Activated B cell treated with CpG ODN at 0.5 μM for 24 hours (primary cell): ENCODE data around the gene DDX39B. TPM values are rescaled to one million over a fixed set of nuclear protein-coding genes. Genes with fewer than 3 reads are reported as not detected.
"Not testable (repeated sequence)": the region's sequence is repeated elsewhere in the genome, so short reads cannot be mapped to it uniquely, and the experiment has no call there.

Source experiments
- ATAC-seq: fragments of 200-7000 bp; cut with Tn5 transposase; one replicate; pipeline ENCODE4 v1.10.0; 2021; ENCODE audit warnings: low read depth, mild to moderate bottlenecking, moderate library complexity
- CTCF ChIA-PET: fragments of 350-600 bp; sonication (Branson Sonifier 250); formaldehyde crosslinking; loops from one replicate; lab custom pipeline; 2021; ENCODE audit warnings: antibody characterized with exemption; lab: Charles Lee
- POLR2A ChIA-PET: fragments of 350-600 bp; sonication (Branson Sonifier 250); formaldehyde crosslinking; loops from one replicate; lab custom pipeline; 2021; ENCODE audit warnings: antibody characterized with exemption; lab: Charles Lee
- DNase-seq: peaks from one replicate; pipeline ENCODE4 v3.0.0; 2022
- H3K27ac Mint-ChIP-seq: one replicate; pipeline ENCODE4 v1.8.0; 2020; ENCODE audit warnings: mixed read lengths
- H3K27me3 Mint-ChIP-seq: one replicate; pipeline ENCODE4 v1.8.0; 2021; ENCODE audit warnings: mixed read lengths
- H3K36me3 Mint-ChIP-seq: one replicate; pipeline ENCODE4 v1.8.0; 2021; ENCODE audit warnings: low read depth, mixed read lengths
- H3K4me1 Mint-ChIP-seq: one replicate; pipeline ENCODE4 v1.8.0; 2021; ENCODE audit warnings: mixed read lengths
- H3K4me3 Mint-ChIP-seq: one replicate; pipeline ENCODE4 v1.8.0; 2020; ENCODE audit warnings: mild to moderate bottlenecking, mixed read lengths
- H3K9me3 Mint-ChIP-seq: one replicate; pipeline ENCODE4 v1.8.0; 2020; ENCODE audit warnings: mixed read lengths
- intact Hi-C: fragments of 100-400 bp; cut with micrococcal nuclease; formaldehyde crosslinking; loops from one replicate; pipeline ENCODE4 v1.15.1; 2024
- total RNA-seq: library from RNA; stranded (reverse); gene quantifications from 2 replicates; pipeline ENCODE4 v1.2.3, GENCODE V29; 2022
- TF ChIP-seq, protein P1 (sequence below): fragments of 200-600 bp; IDR thresholded peaks from one replicate; pipeline ENCODE4 v1.8.0; 2022; ENCODE audit warnings: antibody characterized with exemption, mild to moderate bottlenecking

DDX39B gene
- total RNA-seq, result 431 and 484 TPM in 2 replicates

DNA sequence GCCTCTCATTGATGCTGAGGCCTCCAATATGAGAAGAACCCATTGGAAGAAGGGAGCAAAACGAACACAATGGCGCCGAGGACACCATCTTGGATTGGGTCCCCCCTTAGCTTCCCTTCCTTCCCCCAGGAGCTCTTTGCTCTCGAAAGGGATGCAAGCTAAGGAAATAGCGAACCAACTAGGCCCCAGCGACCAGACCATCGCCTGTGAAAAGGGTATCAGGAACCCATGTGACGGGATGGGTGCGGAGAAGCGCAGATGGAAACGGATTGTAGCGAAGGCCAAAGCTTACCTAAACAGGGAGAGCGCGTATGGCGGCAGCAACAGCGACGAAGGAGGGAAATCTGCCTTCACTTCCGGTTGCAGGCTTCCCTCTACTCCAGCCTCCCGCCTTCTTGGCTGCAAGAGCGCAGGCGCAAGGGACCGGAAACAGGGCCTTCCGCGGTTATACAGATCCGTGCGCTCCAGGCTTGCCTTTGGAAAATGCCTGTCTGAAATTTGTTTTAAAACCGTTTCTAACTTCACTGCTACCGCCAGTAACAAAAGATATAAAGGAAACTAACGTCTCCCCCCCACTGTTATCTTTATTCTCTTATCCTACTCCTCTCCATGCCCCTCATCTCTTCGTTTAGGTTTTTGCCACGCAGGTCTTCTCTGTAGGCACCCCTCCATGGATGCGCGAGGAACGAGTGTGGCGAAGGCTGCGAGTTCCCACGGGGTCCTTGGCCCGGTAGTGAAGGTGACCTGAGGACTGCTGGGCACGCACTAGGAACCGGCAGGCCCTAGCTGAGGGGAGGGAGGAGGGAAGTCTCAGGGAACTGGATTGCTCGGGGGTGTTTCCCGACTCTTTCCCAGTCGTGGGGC lies at the start of gene DDX39B:
DDX39B (minus strand) TSS at position 346 of the 864 bp plus-strand sequence. CDS start 1,471 bp downstream, outside the sequence.
- H3K27ac Mint-ChIP-seq, result peak within 1 kb of the TSS; percentile 97
- intact Hi-C loops, result loop anchor here (1.0 to 10.0 kb wide), 4 partner anchors 48 to 653 kb away; partner anchors contain the start of genes BAG6, GPSM3, PBX2 and PRRC2A

DNA sequence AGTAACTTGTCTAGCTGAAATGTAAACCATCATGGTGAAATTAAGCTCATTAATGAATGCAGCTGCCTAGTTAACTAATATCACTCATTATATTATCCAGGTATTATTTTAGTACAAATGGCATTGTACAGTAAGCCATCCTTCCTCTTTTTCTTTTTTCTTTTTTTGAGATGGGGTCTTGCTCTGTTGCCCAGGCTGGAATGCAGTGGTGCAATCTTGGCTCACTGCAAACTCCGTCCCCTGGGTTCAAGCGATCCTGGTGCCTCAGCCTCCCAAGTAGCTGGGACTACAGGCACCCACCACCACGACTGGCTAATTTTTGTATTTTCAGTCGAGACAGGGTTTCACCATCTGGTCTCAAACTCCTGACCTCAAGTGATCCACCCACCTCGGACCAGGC lies 48.9 kb upstream of the DDX39B start:
- DNase-seq, H3K27me3 Mint-ChIP-seq, ATAC-seq, H3K4me3 Mint-ChIP-seq, H3K36me3 Mint-ChIP-seq, H3K9me3 Mint-ChIP-seq, intact Hi-C loops: not testable (repeated sequence)
- H3K4me1 Mint-ChIP-seq, result peaks cover 88% of the 10 kb centered on the region
- CTCF ChIA-PET, result interaction anchor here (0.8 to 25.7 kb wide), 2 partner anchors 8 to 37 kb away, joined by 3 to 611 read pairs; partner anchors contain the start of genes ATP6V1G2, DDX39B and NFKBIL1
- POLR2A ChIA-PET, result interaction anchor here (26.0 kb wide), 1 partner anchor 14 kb away, joined by 1155 read pairs; the partner anchor contains the start of genes LST1, LTA, LTB and TNF
- H3K27ac Mint-ChIP-seq, result peak overlapping the region; percentile 30

More for the DNA sequence above, at the start of gene DDX39B:
- Mint-ChIP-seq H3K4me3 (peak within 1 kb of the TSS; percentile 98), H3K27me3 (no peaks in the 10 kb centered on the region), H3K36me3 (peaks cover 49% of the 10 kb centered on the region), H3K4me1 (peaks cover 58% of the 10 kb centered on the region), H3K9me3 (no peaks in the 10 kb centered on the region)
- TF ChIP-seq, protein P1, sequence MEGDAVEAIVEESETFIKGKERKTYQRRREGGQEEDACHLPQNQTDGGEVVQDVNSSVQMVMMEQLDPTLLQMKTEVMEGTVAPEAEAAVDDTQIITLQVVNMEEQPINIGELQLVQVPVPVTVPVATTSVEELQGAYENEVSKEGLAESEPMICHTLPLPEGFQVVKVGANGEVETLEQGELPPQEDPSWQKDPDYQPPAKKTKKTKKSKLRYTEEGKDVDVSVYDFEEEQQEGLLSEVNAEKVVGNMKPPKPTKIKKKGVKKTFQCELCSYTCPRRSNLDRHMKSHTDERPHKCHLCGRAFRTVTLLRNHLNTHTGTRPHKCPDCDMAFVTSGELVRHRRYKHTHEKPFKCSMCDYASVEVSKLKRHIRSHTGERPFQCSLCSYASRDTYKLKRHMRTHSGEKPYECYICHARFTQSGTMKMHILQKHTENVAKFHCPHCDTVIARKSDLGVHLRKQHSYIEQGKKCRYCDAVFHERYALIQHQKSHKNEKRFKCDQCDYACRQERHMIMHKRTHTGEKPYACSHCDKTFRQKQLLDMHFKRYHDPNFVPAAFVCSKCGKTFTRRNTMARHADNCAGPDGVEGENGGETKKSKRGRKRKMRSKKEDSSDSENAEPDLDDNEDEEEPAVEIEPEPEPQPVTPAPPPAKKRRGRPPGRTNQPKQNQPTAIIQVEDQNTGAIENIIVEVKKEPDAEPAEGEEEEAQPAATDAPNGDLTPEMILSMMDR, result no peak
- peak; percentile 80 for DNase-seq
- CTCF ChIA-PET, result interaction anchor here (0.9 to 25.8 kb wide), 7 partner anchors 9 to 321 kb away, joined by 3 to 773 read pairs (median 13); partner anchors contain the start of genes LST1, LTA, LTB and NCR3
- ATAC-seq, result peak; percentile 77
- POLR2A ChIA-PET, result interaction anchor here (0.6 to 4.6 kb wide), 48 partner anchors 9 to 985 kb away, joined by 3 to 46 read pairs (median 6); partner anchors contain the start of genes ABHD16A, AIF1, BAG6 and C6orf47

DNA sequence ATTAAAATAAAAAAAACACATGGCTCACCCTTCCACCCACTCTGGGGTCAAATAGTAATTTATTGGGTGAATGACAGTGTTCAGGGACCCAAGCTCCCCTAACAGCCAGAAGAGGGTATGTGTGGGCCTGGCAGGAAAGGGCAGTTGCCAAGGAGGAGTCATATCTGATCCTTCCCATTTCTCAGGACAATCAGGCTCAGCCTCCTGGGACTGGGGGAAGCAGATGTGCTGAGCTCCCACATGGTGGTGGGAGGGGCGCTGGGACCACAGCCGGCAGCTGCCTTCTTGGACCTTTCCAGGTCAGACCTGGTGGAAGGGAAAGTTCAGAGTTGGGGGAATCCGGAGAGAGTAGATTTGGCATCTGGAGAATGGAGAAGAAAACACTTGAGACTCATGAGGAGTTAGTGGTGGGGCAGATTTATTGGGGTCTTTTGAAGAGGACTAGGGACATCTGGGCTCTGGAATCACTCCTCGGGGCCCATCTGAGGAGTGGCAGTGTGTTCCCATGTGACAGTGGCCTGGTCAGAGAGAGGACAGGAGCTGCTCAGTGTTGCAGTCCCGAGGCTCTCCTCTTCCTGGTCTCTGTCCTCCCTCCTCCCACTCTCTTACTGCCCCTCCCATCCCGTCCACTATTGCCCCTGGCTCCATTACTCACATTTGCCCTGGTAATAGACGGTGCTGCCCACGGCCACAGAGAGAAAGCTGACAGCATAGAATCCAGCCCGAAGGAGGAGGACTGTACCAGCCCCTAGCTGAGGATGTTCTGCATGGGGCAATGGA lies 47.3 kb upstream of the DDX39B start:
- no peak for ATAC-seq
- H3K27me3 Mint-ChIP-seq, result no peaks in the 10 kb centered on the region
- no peaks in the 10 kb centered on the region for H3K9me3 Mint-ChIP-seq
- H3K4me3 Mint-ChIP-seq, result no peak overlapping the region
- CTCF ChIA-PET, result interaction anchor here (0.8 to 25.7 kb wide), 5 partner anchors 9 to 207 kb away, joined by 3 to 611 read pairs (median 4); partner anchors contain the start of genes ATP6V1G2, DDX39B, NFKBIL1 and TNF
- no peak for DNase-seq
- peak overlapping the region; percentile 76 for H3K27ac Mint-ChIP-seq
- TF ChIP-seq, protein P1, result no peak
- peaks cover 8% of the 10 kb centered on the region for H3K36me3 Mint-ChIP-seq
- POLR2A ChIA-PET, result interaction anchor here (25.3 to 26.0 kb wide), 2 partner anchors 2 to 12 kb away, joined by 1155 read pairs; partner anchors contain the start of genes LST1, LTA, LTB and NCR3
- intact Hi-C loops, result no loop called here
- H3K4me1 Mint-ChIP-seq, result peaks cover 94% of the 10 kb centered on the region

DNA sequence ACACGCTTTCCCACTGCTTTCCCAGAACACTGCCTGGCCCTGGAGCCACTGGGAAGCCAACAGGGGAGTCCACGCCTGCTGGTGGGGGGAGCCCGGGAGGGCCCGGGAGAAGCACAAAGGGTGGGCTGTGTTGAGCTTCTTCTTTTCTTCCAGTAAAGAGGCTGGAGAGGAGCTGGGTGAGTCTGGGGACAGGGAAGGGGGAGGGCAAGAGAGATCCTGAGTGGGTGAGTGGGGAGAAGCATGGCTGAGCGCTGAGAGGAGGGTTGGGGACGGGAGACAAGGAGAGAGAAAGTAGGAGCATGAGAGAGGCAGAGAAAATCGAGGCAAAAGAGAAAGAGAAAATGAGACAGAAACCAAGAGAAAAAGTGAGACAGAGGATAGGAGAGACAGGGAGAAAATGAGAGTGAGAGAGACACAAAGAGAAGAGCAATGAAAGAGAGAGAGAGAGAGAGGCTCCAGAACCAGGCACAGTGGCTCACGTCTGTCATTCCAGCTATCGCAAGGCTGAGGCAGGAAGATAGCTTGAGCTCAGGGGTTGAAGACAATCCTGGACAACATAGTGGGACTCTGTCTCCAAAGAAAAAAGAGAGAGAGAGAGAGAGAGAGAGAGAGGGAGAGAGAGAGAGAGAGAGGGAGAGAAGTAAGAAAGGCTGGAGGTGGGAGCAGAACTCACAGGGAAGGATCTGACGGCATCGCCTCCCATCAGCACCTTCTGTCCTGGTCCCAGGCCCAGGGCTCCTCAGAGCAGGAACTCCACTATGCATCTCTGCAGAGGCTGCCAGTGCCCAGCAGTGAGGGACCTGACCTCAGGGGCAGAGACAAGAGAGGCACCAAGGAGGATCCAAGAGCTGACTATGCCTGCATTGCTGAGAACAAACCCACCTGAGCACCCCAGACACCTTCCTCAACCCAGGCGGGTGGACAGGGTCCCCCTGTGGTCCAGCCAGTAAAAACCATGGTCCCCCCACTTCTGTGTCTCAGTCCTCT lies 46.3 kb upstream of the DDX39B start:
- Mint-ChIP-seq H3K27ac (peak overlapping the region; percentile 94), H3K27me3 (no peaks in the 10 kb centered on the region), H3K4me1 (peaks cover 94% of the 10 kb centered on the region), H3K4me3 (peak overlapping the region; percentile 77), H3K36me3 (peaks cover 8% of the 10 kb centered on the region), H3K9me3 (no peaks in the 10 kb centered on the region)
- intact Hi-C loops, result no loop called here
- DNase-seq (no peak), ATAC-seq (no peak)
- CTCF ChIA-PET, result interaction anchor here (0.8 to 25.7 kb wide), 6 partner anchors 8 to 208 kb away, joined by 3 to 611 read pairs (median 7); partner anchors contain the start of genes ATP6V1G2, DDX39B, NCR3 and NFKBIL1
- POLR2A ChIA-PET, result interaction anchor here (0.6 to 26.0 kb wide), 8 partner anchors 1 to 92 kb away, joined by 3 to 1155 read pairs (median 8); partner anchors contain the start of genes C6orf47, LST1, LTA and LTB
- TF ChIP-seq, protein P1, result no peak
